ENCODE data around the gene RTP5.
"Not testable (repeated sequence)": the region's sequence is repeated elsewhere in the genome, so short reads cannot be mapped to it uniquely, and the experiment has no call there.

RTP5 gene

GRCh38 chr2:241909769-241910168 is 40.2 kb downstream of the RTP5 start:
- no peak overlapping the region for H3K4me3 ChIP-seq (ENCODE audit: low read depth, low read length)
- TF ChIP-seq CTCF (IDR thresholded peaks at IDR 0.05; ENCODE audit: borderline replicate concordance, insufficient read depth, low read depth, low read length): no peak

GRCh38 chr2:241910604-241911520 is 41.3 kb downstream of the RTP5 start:
- no peak for TF ChIP-seq CTCF (IDR thresholded peaks at IDR 0.05; ENCODE audit: borderline replicate concordance, insufficient read depth, low read depth, low read length)
- no peak overlapping the region for H3K4me3 ChIP-seq (ENCODE audit: low read depth, low read length)

- TF ChIP-seq CTCF (IDR thresholded peaks at IDR 0.05; ENCODE audit: borderline replicate concordance, insufficient read depth, low read depth, low read length): no peak
- H3K4me3 ChIP-seq (ENCODE audit: low read depth, low read length): no peak overlapping the region
These were observed 42.0 kb downstream of the RTP5 start for GRCh38 chr2:241911551-241911950.

GRCh38 chr2:241912021-241912555 is 42.6 kb downstream of the RTP5 start:
- no peak for TF ChIP-seq CTCF (IDR thresholded peaks at IDR 0.05; ENCODE audit: borderline replicate concordance, insufficient read depth, low read depth, low read length)
- H3K4me3 ChIP-seq (ENCODE audit: low read depth, low read length): no peak overlapping the region

- no peak overlapping the region for H3K4me3 ChIP-seq (ENCODE audit: low read depth, low read length)
- no peak for TF ChIP-seq CTCF (IDR thresholded peaks at IDR 0.05; ENCODE audit: borderline replicate concordance, insufficient read depth, low read depth, low read length)
These were observed 44.2 kb downstream of the RTP5 start for GRCh38 chr2:241913703-241914102.

- no peak overlapping the region for H3K4me3 ChIP-seq (ENCODE audit: low read depth, low read length)
- no peak for TF ChIP-seq CTCF (IDR thresholded peaks at IDR 0.05; ENCODE audit: borderline replicate concordance, insufficient read depth, low read depth, low read length)
These were observed 45.0 kb downstream of the RTP5 start for GRCh38 chr2:241914542-241914941.

- H3K4me3 ChIP-seq (ENCODE audit: low read depth, low read length): not testable (repeated sequence)
These were observed 52.1 kb downstream of the RTP5 start for GRCh38 chr2:241921631-241922030.

Data from GM12875 (cell line).